Endothelial cell of umbilical vein (primary cell): ENCODE data around the gene ADGRG1. TPM values are rescaled to one million over a fixed set of nuclear protein-coding genes. Genes with fewer than 3 reads are reported as not detected.

Experiments used
- BruUV-seq: library from RNA; stranded (reverse); fragments of 400-500 nt; replicated peaks from 2 replicates; lab custom pipeline; 2021; lab: Mats Ljungman, UMichigan
- CTCF ChIA-PET: fragments of 300-600, 350-600 bp; sonication (Branson Sonifier 250); formaldehyde crosslinking; loops from one replicate; lab custom pipeline; 2021; ENCODE audit warnings: antibody characterized with exemption, inconsistent platforms; lab: Charles Lee
- POLR2A ChIA-PET: fragments of 300-600, 350-600 bp; sonication (Branson Sonifier 250); formaldehyde crosslinking; loops from one replicate; lab custom pipeline; 2021; ENCODE audit warnings: antibody characterized with exemption, inconsistent platforms; lab: Charles Lee
- DNase-seq: peaks from one replicate; pipeline ENCODE4 v3.0.0-alpha.2; 2011; ENCODE audit warnings: low read depth, low spot score
- FAIRE-seq: peaks from 2 replicates; lab custom pipeline; 2011; peaks lifted over from hg19 to GRCh38; lab: Jason Lieb, UNC
- H2AFZ ChIP-seq: 2 replicates; pipeline ENCODE4 v1.6.0; 2012; ENCODE audit warnings: low read depth, low read length, control low read depth, inconsistent platforms
- H3K27ac ChIP-seq: 2 replicates; pipeline ENCODE4 v1.5.1; 2011; ENCODE audit warnings: low read depth, mild to moderate bottlenecking, control low read depth, low read length, moderate library complexity; ENCODE audit not compliant: insufficient read depth
- H3K27me3 ChIP-seq, 2 experiments: 2 replicates each; pipeline versions ENCODE4 v1.6.0 to v1.6.1; 2011; ENCODE audit warnings: low read length in 2 of 2, mixed read lengths in 1 of 2; ENCODE audit not compliant: control insufficient read depth in 2 of 2, insufficient read depth in 2 of 2
- H3K36me3 ChIP-seq, 2 experiments: 2 replicates in 1 of 2; 3 replicates in 1 of 2; pipeline ENCODE4 v1.5.1; 2011; ENCODE audit warnings: low read length in 2 of 2, mild to moderate bottlenecking in 1 of 2, moderate library complexity in 1 of 2; ENCODE audit not compliant: control insufficient read depth in 2 of 2, insufficient read depth in 2 of 2; ENCODE audit errors: extremely low read depth in 1 of 2
- H3K4me1 ChIP-seq: 3 replicates; pipeline ENCODE4 v1.5.1; 2011; ENCODE audit warnings: mild to moderate bottlenecking, low read length; ENCODE audit not compliant: control insufficient read depth, insufficient read depth; ENCODE audit errors: extremely low read depth
- H3K4me2 ChIP-seq: 2 replicates; pipeline ENCODE4 v1.6.1; 2011; ENCODE audit warnings: low read length, control low read depth, mixed read lengths; ENCODE audit not compliant: insufficient read depth
- H3K4me3 ChIP-seq, 3 experiments: fragments of 200-600 bp in 1 of 3; sonication (generic), shearing (Covaris generic) in 1 of 3; replicated peaks in 1 of 3; 2 replicates each; pipeline ENCODE4 v1.5.1; 2011 to 2016; ENCODE audit warnings: control low read depth in 3 of 3, low read length in 3 of 3, mild to moderate bottlenecking in 2 of 3, inconsistent platforms in 1 of 3, low read depth in 1 of 3, moderate library complexity in 1 of 3; ENCODE audit not compliant: insufficient read depth in 1 of 3
- H3K79me2 ChIP-seq: 2 replicates; pipeline ENCODE4 v1.6.0; 2012; ENCODE audit warnings: low read length, inconsistent platforms; ENCODE audit not compliant: control insufficient read depth, insufficient read depth
- H3K9ac ChIP-seq: replicated peaks from 2 replicates; pipeline ENCODE3; 2011; ENCODE audit warnings: low read length, control low read depth; ENCODE audit not compliant: insufficient read depth; ENCODE audit errors: extremely low read depth
- H3K9me1 ChIP-seq: replicated peaks from 3 replicates; pipeline ENCODE4 v1.6.0; 2011; ENCODE audit warnings: mild to moderate bottlenecking, low read length; ENCODE audit not compliant: control insufficient read depth, insufficient read depth; ENCODE audit errors: extremely low read depth
- H3K9me3 ChIP-seq: replicated peaks from 2 replicates; pipeline ENCODE4 v1.5.1; 2012; ENCODE audit warnings: low read length, inconsistent platforms; ENCODE audit not compliant: control insufficient read depth, insufficient read depth
- H4K20me1 ChIP-seq: replicated peaks from 2 replicates; pipeline ENCODE3; 2011; ENCODE audit warnings: mild to moderate bottlenecking, low read length; ENCODE audit not compliant: control insufficient read depth, insufficient read depth; ENCODE audit errors: extremely low read depth
- CTCF ChIP-seq, 2 donors: IDR thresholded peaks; 1 replicate in 1 of 2; 2 replicates in 1 of 2; pipeline ENCODE4 v1.5.1; 2011; ENCODE audit warnings: low read length in 2 of 2, mild to moderate bottlenecking in 2 of 2, moderate library complexity in 2 of 2, control low read depth in 1 of 2, inconsistent platforms in 1 of 2, low read depth in 1 of 2; ENCODE audit not compliant: insufficient read depth in 1 of 2; ENCODE audit errors: extremely low read depth in 1 of 2
- EZH2 ChIP-seq: IDR thresholded peaks from 2 replicates; pipeline ENCODE4 v1.6.1; 2012; ENCODE audit warnings: borderline replicate concordance, low read depth, mild to moderate bottlenecking, moderate library complexity, low read length, inconsistent platforms; ENCODE audit not compliant: severe bottlenecking
- FOS ChIP-seq: IDR thresholded peaks from 2 replicates; pipeline ENCODE4 v1.6.1; 2011; ENCODE audit warnings: mild to moderate bottlenecking, low read length, moderate library complexity, borderline replicate concordance; ENCODE audit not compliant: insufficient read depth
- GATA2 ChIP-seq: IDR thresholded peaks from 2 replicates; pipeline ENCODE4 v1.7.0; 2011; ENCODE audit warnings: low read depth, mild to moderate bottlenecking, moderate library complexity, mixed read lengths, low read length; ENCODE audit not compliant: insufficient read length, insufficient read depth
- JUN ChIP-seq: IDR thresholded peaks from 2 replicates; pipeline ENCODE4 v1.6.1; 2011; ENCODE audit warnings: borderline replicate concordance, low read depth; ENCODE audit not compliant: insufficient read length, insufficient read depth
- MAX ChIP-seq: IDR thresholded peaks from 2 replicates; pipeline ENCODE4 v1.6.1; 2011; ENCODE audit not compliant: insufficient read depth, insufficient read length
- MYC ChIP-seq: IDR thresholded peaks from one replicate; pipeline ENCODE4 v1.6.1; 2011; ENCODE audit warnings: mild to moderate bottlenecking, low read depth, low read length
- POLR2A ChIP-seq: IDR thresholded peaks from 2 replicates; pipeline ENCODE4 v1.6.1; 2012; ENCODE audit warnings: low read depth, mild to moderate bottlenecking, control low read depth, low read length
- POLR2AphosphoS5 ChIP-seq: IDR thresholded peaks from 2 replicates; pipeline ENCODE4 v1.6.1; 2012; ENCODE audit warnings: low read depth, mild to moderate bottlenecking, control low read depth, low read length, moderate library complexity; ENCODE audit not compliant: insufficient read depth
- dilution Hi-C: fragments of 300-500 bp; cut with MboI; formaldehyde crosslinking; loops from one replicate; pipeline ENCODE4 v1.15.0; 2019; ENCODE audit warnings: low sequenced_read_pairs; ENCODE audit not compliant: extremely low pct_ligation_motif_present
- intact Hi-C: fragments of 100-400 bp; cut with micrococcal nuclease; formaldehyde crosslinking; loops from one replicate; pipeline ENCODE4 v1.10.0; 2022
- polyA plus RNA-seq, 4 experiments: library from polyadenylated mRNA; depleted of rRNA in 3 of 4; stranded (reverse) in 3 of 4; unstranded in 1 of 4; fragments of >200 nt; gene quantifications; 2 replicates each; pipeline versions ENCODE4 v1.2.1 to v1.2.3, GENCODE V29; 2011 to 2012; ENCODE audit warnings: missing spikeins in 1 of 4
- total RNA-seq: library from RNA; stranded (reverse); gene quantifications from 2 replicates; pipeline ENCODE4 v1.2.3, GENCODE V29; 2021

Gene ADGRG1
- total and polyA plus RNA-seq, 2 donors (not counting 3 experiments of a cell fraction or from before 2014, with no cell fraction given): 45.6 to 92.5 TPM

- no peaks in the 10 kb centered on the region for H3K9me3 ChIP-seq
- no peaks in the 10 kb centered on the region for H3K27me3 ChIP-seq
- FAIRE-seq (no peak), DNase-seq (peak; percentile 13)
- no peak overlapping the region for H3K4me3 ChIP-seq
- H4K20me1 ChIP-seq: no peaks in the 10 kb centered on the region
- intact Hi-C loops (no loop called here), dilution Hi-C loops (no loop called here)
- no peaks in the 10 kb centered on the region for H3K79me2 ChIP-seq
- no peaks in the 10 kb centered on the region for H3K4me1 ChIP-seq
- no peak overlapping the region for H2AFZ ChIP-seq
- no peak overlapping the region for H3K4me2 ChIP-seq
- no peak overlapping the region for H3K27ac ChIP-seq
- H3K36me3 ChIP-seq: no peaks in the 10 kb centered on the region
- no peak for TF ChIP-seq CTCF (IDR thresholded peaks at IDR 0.05; ENCODE audit: extremely low read depth in 1 of 2, insufficient read depth in 1 of 2, low read depth in 1 of 2, low read length in 2 of 2)
- CTCF ChIA-PET: interaction anchor here (1.4 kb wide), 1 partner anchor 110 kb away, joined by 3 read pairs; no protein-coding TSS in a partner anchor
- no peaks in the 10 kb centered on the region for H3K9me1 ChIP-seq
- POLR2A ChIA-PET: no interaction called here
- no peak overlapping the region for H3K9ac ChIP-seq
- BruUV-seq: no TSS peak
Measured at GRCh38 chr16:57700781-57701551, 72.5 kb downstream of the ADGRG1 start.

DNA sequence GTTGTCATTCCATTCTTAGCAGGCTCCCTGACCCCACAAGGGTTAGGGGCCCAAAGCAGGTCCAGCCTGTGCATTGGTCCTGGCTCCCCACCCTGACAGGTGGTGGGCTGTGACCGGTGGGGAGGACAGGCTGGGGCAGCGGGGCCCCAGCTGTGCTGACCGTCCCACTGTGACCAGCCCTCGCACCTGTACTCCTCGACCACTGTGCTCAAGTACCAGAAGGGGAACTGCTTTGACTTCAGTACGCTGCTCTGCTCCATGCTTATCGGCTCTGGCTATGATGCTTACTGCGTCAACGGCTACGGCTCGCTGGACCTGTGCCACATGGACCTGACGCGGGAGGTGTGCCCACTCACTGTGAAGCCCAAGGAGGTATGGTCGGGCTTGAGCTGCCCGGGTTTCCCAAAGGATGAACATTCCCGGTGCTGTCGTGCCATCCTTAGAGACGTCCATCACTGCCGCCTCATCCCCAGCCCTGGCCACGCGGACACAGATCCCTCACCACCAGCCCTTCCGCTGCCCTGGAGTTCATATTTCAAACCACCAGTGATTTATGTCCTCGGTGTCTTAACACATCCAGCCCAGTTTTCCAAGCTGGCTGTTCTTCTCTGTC is 73.4 kb downstream of the ADGRG1 start:
- POLR2A ChIA-PET: no interaction called here
- dilution Hi-C loops (no loop called here), intact Hi-C loops (no loop called here)
- Histone ChIP-seq H4K20me1 (no peaks in the 10 kb centered on the region), H3K79me2 (no peaks in the 10 kb centered on the region), H3K9ac (no peak overlapping the region), H3K27me3 (no peaks in the 10 kb centered on the region), H3K4me3 (no peak overlapping the region), H3K9me3 (no peaks in the 10 kb centered on the region), H3K9me1 (no peaks in the 10 kb centered on the region), H3K27ac (no peak overlapping the region), H3K36me3 (no peaks in the 10 kb centered on the region), H2AFZ (no peak overlapping the region), H3K4me2 (no peak overlapping the region), H3K4me1 (no peaks in the 10 kb centered on the region)
- no TSS peak for BruUV-seq
- DNase-seq (no peak), FAIRE-seq (no peak)
- CTCF ChIA-PET: interaction anchor here (1.4 kb wide), 1 partner anchor 111 kb away, joined by 3 read pairs; no protein-coding TSS in a partner anchor
- TF ChIP-seq MAX (no peak), JUN (no peak), POLR2A (no peak), MYC (no peak), POLR2AphosphoS5 (no peak), FOS (no peak), EZH2 (no peak), GATA2 (no peak), CTCF (IDR thresholded peaks at IDR 0.05; ENCODE audit: extremely low read depth in 1 of 2, insufficient read depth in 1 of 2, low read depth in 1 of 2, low read length in 2 of 2) (no peak)
